ENCODE data around the gene CX3CL1.

- TF ChIP-seq CTCF (IDR thresholded peaks at IDR 0.05) (no peak), POLR2AphosphoS5 (IDR thresholded peaks at IDR 0.05) (no peak), POLR2A (IDR thresholded peaks at IDR 0.05) (no peak), EP300 (IDR thresholded peaks at IDR 0.05) (no peak)
Measured at GRCh38 chr16:57384248-57385070, 12.2 kb downstream of the CX3CL1 start.

Data from suprapubic skin (tissue), 4 donors.